Activated CD4-positive, CD25-positive, alpha-beta regulatory T cell treated with anti-CD3 and anti-CD28 coated beads, Interleukin-2, amount 50 U/mL, for 72 hours (primary cell): ENCODE measurements around the gene CRB1.
"Not testable (repeated sequence)": the region's sequence is repeated elsewhere in the genome, so short reads cannot be mapped to it uniquely, and the experiment has no call there.

Experiments used
- DNase-seq: peaks from one replicate; pipeline ENCODE4 v3.0.0; 2021

The CRB1 gene

DNA sequence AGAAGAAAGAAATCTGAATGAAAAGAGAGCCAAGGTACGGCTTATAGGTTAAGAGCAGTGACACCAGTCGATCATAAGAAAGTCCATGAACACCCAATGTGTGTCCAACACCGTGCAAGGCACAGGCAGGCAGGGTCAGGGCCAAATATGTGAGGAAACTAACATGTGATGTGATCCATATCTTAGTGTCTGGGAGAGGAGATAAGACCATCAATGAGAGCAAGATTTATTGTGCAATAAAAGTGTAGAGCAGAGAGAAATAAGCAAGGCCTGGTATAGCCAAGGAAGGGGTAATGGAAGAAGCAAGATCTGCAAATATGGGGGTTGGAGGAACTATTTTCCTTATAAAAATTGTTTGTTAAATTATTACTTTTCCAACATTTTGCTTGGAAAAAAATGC is 198.8 kb downstream of the CRB1 start:
- DNase-seq, result no peak

DNA sequence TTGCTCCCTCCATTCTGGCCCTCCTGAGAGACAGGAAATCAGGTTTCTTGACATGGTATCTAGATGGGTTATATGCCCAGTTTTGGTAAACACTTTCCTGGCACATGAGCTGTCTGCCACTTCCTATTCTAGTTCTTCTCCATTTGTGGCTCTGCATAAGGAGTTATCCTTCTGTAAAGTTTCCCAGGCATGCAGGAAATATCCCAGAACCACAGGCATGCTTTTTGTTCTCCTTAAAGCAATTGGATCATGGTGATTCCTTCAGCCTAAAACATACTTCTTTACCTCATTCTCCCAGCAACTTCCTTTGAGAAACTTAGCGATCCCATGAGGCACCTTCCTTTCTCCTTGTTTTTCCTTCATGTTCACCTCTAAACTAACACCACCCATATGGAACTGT is 199.8 kb downstream of the CRB1 start:
- DNase-seq, result no peak

DNA sequence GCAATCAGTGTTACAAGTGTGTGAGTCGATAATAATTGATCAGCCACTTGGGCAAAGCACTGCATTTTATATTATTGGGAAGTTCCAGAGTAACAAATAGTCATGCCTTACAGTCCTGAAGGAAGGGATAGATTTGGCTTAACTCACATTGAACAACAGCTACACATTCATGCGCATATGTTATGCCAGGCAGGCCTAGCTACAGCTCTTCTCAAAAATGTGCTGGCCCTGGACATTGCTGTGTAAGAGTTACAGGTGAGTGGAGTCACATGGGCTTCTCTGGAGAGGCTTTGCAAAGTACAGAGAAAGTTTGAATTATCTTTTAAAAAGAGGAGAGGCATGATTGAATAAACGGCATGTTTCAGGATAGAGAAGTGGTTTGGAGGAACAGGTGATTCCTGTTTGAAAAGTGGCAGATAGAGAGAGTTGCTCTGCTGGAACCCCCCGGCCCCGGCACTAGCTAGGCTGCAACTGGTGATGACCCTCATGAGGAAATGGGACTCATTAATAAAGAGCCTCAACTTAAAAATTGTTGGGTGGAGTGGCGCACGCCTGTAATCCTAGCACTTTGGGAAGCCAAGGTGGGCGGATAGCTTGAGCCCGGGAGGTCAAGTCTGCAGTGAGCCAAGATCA is 200.6 kb downstream of the CRB1 start:
- DNase-seq, result no peak

DNA sequence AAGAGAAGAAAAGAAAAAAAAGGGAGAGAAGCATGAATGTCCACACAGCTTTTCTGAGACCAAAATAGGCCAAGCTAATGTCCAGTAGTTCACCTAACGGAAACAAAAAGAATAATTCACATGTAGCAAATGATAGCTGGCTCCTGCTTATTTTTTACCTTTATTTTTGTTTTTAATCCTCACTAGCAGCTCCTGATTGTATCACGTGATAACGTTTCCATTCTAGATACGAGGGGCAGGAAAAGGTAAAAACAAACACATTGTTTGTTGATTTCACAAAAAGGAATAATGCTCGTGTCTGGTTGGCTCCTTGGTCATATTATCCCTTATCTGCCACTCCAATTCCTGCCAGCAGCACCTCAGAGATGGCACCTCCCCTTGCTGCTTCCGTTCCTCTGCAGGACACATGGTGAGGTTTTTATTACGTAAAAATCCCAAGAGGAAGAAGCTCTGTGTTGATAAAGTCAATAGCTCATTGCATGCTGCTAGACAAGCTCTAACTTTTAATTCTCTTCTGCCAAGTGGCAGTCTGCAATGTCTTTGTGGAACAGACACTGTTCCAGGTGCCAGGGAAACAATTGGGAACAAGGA is 201.7 kb downstream of the CRB1 start:
- DNase-seq, result no peak

DNA sequence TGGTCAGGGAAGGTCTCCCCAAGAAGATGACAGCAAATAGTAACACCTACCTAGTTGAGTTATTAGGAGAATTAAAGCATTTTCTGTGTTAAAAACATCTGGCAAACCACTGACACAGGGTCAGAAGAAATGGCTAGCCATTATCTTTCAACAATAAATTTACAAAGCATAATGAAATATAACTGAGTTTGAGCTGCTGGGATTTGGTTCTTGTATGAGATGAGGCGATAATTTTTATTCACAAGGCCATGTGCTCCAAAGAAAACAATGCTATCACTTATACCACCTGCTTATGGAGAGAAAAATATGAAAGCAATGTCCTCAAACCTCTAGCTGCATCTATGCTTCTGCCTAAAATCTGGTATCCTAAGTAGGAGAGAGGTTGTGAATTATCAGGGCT is 202.3 kb downstream of the CRB1 start:
- DNase-seq, result no peak

DNA sequence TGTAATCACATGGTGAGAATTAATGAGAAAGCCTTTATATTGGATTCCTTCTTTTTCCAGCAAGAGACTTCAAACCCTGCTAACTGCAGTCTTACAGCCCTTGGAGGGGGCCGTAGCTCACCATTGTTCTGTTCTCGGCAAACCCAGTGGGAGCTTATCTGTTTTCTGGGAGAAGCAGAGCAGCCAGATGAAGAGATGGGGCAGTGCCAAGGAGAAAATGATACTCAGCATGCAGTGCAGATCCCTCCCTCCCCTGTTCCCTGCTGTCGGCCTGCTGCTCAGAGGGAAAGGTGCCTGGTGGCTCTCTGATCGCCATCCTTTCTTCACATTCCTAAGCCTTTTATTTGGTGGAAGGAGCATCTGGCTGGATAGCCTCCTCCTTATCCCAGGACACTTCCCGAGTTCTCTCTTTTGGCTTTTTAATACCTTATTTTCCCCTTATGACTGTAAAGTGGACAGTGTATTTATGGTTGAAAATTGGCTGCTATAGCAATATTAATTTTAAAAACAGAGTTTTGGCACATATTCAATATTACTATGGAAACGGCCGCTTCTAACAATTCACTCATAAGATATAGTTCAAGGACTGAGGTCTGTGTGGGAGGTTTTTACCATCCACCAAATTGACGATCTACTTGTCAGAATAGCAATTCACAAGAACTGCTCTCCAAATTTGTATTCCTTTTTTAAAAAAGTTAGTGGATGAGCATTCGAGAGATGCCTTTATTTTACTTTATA is 203.4 kb downstream of the CRB1 start:
- no peak for DNase-seq

DNA sequence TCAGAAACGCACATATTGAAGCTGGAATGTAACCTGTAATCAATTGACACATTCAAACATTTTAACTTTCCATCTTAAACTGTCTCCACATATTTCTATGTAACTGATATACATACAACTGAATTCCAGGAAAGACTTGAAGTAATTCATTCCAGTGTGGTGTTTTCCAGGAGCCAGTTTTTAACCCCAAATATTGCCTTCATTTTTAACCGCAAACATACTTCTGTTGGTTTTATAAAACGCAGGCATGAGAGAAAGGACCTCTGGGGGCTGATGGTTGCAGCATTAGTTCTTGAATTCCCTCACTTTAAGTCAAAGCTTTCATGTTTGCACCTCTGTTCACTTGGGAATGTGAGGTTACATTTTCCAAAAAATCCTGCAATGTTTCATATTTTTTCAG is 204.1 kb downstream of the CRB1 start:
- no peak for DNase-seq

DNA sequence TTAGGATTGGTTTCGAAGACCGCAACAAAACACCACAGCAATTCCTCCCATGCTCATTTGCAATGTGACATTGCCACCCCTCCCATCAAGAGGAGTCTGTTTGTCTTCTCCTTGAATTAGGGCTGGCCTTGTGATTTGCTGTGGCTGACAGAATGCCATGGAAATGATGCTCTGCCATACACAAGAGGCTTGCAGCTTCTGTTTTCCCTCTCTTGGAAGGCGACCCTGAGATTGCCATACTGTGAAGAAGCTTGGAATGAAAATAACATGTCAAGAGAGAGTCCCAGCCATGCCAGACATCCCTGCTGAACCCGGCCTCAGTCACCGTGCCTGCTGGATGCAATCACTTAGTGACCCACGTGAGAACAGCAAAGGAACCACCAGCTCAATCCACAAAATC is 212.4 kb downstream of the CRB1 start:
- DNase-seq, result no peak

DNA sequence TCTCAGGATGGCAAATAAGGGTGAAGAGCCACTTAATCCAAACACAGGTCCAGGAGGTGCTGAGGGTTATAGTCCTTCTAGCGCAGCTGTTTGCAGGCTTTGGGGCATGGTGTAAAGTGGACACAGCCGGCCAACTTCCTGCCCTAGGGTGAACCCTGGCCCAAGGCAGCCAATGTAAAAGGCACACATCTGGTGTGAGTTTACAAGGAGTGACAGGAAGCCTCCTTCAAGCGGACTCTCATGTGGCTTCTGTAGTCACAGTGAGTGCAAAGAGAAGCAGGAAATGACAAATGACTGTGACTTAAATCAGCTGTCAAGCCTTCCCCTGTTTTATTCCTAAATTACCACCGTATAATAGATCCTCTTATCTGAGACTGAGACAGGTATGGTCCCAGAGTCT is 213.0 kb downstream of the CRB1 start:
- no peak for DNase-seq

DNA sequence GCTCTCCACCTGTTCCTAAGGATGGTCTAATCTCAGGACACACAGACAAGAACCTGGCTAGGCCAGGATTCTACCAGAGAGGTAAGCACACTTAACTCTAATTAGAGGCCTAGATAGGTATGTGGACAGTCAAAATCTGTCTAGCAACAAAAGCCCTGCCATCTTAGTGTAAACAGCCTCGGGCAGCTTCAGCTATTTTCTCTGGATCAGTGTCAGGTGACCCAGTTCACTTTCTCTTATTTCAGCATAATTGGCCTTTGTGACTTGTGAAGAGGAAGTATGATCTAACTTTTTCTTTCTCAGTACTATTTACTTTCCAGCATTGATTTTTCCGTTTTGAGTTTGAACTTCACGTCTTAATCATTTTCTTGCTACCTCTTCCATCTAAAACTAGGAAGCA is 217.7 kb downstream of the CRB1 start:
- DNase-seq, result no peak

DNA sequence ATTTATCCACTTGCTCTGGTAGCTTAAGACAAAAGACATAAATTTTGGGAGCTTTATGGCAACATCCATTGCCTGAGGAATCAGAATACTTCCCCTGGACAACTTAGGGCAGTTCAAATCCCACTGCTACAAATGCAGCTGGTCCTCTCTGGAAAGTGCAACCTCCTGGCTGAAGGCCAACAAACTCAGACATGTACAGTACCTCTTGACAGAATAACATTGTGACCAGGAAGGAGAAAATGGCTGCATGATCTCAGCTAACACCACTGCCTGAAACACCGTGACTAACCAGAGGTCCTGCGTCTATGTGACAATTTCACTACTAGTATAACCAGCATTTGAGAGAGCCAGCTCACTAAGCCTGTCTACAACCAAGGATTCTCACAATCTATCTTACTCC is 218.9 kb downstream of the CRB1 start:
- no peak for DNase-seq

DNA sequence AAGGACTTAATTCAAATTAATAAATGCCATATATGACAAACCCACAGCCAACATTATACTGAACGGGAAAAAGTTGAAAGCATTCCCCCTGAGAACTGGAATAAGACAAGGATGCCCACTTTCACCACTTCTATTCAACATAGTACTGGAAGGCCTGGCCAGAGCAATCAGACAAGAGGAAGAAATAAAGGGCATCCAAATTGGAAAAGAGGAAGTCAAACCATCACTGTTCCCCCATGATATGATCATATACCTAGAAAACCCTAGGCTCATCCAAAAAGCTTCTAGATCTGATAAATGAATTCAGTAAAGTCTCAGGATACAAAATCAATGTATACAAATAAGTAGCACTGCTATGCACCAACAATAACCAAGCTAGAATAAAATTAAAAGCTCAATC is 223.5 kb downstream of the CRB1 start:
- not testable (repeated sequence) for DNase-seq

DNA sequence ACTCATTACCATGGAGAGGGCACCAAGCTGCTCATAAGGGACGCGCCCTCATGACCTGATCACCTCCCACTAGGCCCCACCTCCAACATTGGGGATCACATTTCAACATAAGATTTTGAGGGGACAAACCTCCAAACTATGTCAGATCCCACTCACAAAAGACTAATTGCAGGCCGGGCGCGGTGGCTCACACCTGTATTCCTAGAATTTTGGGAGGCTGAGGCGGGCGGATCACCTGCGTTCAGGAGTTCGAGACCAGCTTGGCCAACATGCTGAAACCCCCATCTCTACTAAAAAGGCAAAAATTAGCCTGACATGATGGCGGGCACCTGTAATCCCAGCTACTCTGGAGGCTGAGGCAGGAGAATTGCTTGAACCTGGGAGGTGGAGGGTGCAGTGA is 228.7 kb downstream of the CRB1 start:
- no peak for DNase-seq

DNA sequence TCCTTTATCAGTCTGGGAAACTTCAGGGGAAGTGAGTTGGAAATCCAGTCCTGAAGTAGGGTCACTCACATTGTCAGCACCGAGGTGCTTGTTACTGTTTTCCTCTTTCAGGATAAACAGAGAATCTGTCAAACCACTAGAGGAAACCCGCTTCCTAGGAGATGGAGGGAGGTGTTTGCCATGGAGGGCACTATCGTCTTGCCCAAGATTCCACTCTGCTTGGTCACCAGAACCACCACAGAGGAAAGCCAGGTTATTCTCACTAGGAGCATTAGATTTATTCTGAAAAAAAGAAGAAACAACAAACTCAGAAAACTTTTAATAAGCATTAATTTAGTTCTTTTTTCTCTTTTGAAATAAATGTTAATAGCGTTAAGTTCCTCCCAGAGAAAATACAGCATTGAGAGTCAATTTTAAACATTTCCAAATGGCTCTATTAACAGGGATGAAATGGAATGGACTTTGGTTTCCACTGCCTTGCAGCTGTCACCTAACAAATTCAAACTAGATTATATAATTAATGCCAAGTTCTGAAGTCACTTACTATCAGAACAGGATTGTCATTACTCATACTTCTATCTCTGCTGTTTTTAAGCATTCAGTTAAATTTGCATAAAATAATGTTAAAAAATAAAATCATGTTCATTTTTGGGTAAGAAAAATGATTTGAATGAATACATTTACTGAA is 242.8 kb downstream of the CRB1 start:
- no peak for DNase-seq

DNA sequence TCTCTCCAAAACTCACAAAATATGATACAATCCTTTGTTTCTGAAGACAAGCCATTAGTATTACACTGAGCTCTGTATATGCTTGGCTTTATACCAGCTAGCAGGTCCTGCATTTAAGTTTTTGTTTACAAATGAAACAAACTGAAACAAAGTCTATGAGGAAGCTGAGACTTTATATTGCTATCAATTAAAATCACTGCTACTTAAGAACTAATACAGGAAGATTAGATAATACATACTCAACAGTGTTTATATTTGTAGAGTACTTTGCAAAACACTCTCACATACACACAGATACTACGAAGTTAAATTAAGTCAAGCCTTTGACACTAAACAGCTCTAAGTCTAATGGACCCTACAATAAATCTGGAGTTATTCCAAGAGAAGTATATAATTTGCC is 247.4 kb downstream of the CRB1 start:
- DNase-seq, result no peak

DNA sequence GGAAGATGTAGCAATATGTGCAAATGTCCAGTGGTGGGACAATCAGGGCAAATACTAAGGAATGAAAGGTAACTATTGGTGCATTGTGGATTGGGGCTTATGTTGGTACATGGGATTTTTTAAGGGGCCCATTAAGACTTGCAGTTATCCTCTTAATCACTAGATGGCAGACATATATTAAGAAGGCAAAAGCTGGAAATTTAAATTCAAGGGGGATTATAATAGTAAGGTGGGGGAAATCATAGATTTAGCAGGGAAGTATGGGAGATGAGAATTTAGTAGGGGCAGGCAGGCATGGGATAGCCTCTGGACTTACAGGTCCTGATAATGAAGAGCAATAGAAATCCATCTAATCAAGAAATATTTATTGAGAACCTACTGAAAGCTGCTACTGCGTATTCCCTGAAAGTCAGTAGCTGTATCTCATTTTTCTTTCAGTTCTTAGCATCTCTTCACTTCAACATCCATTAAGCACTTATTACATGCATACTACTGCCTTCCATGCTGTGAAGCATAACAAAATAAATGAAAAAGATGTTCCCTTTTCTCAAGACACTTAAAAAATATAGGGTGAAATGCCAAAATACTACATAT is 251.8 kb downstream of the CRB1 start:
- no peak for DNase-seq

DNA sequence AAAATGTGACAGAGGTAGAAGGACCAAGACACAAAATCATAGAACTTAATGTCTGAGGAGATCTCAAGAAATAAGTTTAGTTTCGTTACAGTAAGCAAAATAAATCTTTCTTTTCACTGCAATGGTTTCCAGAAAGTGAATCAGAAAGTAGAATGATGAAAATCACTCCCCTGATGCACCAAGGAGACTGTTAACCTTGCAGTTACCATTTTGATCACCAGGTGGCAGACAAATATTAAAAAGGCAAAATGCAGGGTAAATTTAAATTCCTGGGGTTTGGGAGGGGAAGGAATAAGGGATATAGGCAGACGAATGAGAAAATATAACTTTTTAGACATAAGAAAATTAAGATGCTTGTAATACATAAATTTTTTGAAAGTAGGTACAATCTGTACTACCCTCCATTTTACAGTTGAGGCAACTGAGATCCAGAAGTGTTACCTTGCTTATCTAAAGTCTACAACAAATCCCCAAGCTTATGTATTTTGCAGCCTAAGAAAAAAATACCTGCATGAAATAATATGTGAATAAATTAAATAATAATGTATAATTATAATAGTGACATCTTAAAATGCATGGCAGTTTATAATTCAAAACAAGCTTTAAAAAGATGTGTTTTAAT is 253.2 kb downstream of the CRB1 start:
- no peak for DNase-seq

DNA sequence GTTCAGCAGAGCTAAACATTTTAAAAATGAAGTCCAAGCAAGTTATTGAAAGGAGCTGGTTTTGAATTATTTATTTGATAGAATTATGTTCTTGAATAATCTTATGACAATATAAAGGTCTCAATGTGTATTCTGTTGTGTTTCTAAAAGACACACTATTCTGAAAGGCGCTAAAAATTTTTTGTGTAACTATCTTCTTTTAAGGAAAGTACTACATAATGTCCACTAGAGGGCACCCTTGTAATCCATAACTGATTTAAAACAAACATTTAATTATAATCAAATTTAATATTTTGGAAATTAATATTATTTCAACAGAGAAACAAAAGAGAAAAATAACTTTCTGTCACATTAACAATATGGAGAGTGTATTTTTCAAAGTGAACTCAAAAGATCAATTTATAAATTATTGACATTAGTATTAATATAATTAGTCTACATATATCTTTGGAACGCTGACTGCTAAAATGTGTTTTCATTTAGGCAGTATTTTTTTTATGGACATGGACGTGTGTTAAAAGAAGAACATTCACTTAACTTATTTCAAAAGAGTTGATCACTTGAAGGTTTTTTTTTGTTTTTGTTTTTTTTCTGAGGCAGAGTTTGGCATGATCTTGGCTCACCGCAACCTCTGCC is 258.8 kb downstream of the CRB1 start:
- no peak for DNase-seq
